Mesendoderm (in vitro differentiated cells): ENCODE results near the gene DNASE1L1.
A peak's percentile ranks its signal among the peaks of the same experiment; 100 is the strongest.

Experiments
- DNase-seq: peaks from one replicate; pipeline ENCODE4 v3.0.0; 2013
- H2AK5ac ChIP-seq: 2 replicates; pipeline ENCODE4 v1.6.1; 2013; ENCODE audit warnings: low read length, inconsistent platforms
- H2BK120ac ChIP-seq: 2 replicates; pipeline ENCODE4 v1.6.1; 2013; ENCODE audit warnings: low read depth, mild to moderate bottlenecking, low read length, moderate library complexity, mixed read lengths
- H2BK15ac ChIP-seq: replicated peaks from 2 replicates; pipeline ENCODE4 v1.6.1; 2013; ENCODE audit warnings: low read depth, mild to moderate bottlenecking, moderate library complexity
- H2BK5ac ChIP-seq: 2 replicates; pipeline ENCODE4 v1.6.1; 2013; ENCODE audit warnings: low read length, inconsistent platforms
- H3K18ac ChIP-seq: 2 replicates; pipeline ENCODE4 v1.6.1; 2013; ENCODE audit warnings: mild to moderate bottlenecking, low read length, mixed read lengths
- H3K23ac ChIP-seq: one replicate; pipeline ENCODE4 v1.6.1; 2013; ENCODE audit warnings: low read length
- H3K27ac ChIP-seq: 2 replicates; pipeline ENCODE4 v1.5.1; 2013; ENCODE audit warnings: low read depth, mild to moderate bottlenecking, inconsistent platforms, low read length, moderate library complexity
- H3K27me3 ChIP-seq: 2 replicates; pipeline ENCODE4 v1.6.1; 2013; ENCODE audit warnings: low read length, control low read depth, mild to moderate bottlenecking, inconsistent platforms; ENCODE audit not compliant: insufficient read depth, poor library complexity
- H3K36me3 ChIP-seq: 2 replicates; pipeline ENCODE4 v1.6.1; 2013; ENCODE audit warnings: low read length, inconsistent platforms; ENCODE audit not compliant: control insufficient read depth, insufficient read depth
- H3K4ac ChIP-seq: one replicate; pipeline ENCODE4 v1.6.1; 2013; ENCODE audit warnings: low read depth, mild to moderate bottlenecking, low read length, moderate library complexity
- H3K4me1 ChIP-seq: 2 replicates; pipeline ENCODE4 v1.6.1; 2013; ENCODE audit warnings: low read depth, low read length, inconsistent platforms; ENCODE audit not compliant: control insufficient read depth
- H3K4me2 ChIP-seq: 2 replicates; pipeline ENCODE4 v1.6.1; 2013; ENCODE audit warnings: low read length
- H3K4me3 ChIP-seq: 2 replicates; pipeline ENCODE4 v1.5.1; 2013; ENCODE audit warnings: mild to moderate bottlenecking, low read length
- H3K56ac ChIP-seq: one replicate; pipeline ENCODE4 v1.6.1; 2013; ENCODE audit warnings: low read length
- H3K79me1 ChIP-seq: 2 replicates; pipeline ENCODE4 v1.6.1; 2013; ENCODE audit warnings: low read length, inconsistent platforms
- H3K79me2 ChIP-seq: 2 replicates; pipeline ENCODE4 v1.6.1; 2013; ENCODE audit warnings: mild to moderate bottlenecking, low read length; ENCODE audit not compliant: control insufficient read depth, insufficient read depth
- H3K9ac ChIP-seq: 2 replicates; pipeline ENCODE4 v1.6.1; 2013; ENCODE audit warnings: low read length, inconsistent platforms
- H4K5ac ChIP-seq: one replicate; pipeline ENCODE4 v1.6.1; 2013; ENCODE audit warnings: low read length
- H4K8ac ChIP-seq: one replicate; pipeline ENCODE4 v1.6.1; 2013; ENCODE audit warnings: low read depth, mild to moderate bottlenecking, control low read depth, low read length, moderate library complexity
- WGBS: extraction: QIAGEN DNeasy Blood & Tissue Kit; methylation state at CpG from one replicate; pipeline ENCODE4 v1.1.7; 2013; ENCODE audit warnings: low lambda C conversion rate, missing lambda C conversion rate; ENCODE audit not compliant: insufficient coverage; ENCODE audit errors: extremely low coverage; 5-methylcytosine and 5-hydroxymethylcytosine counted together

The DNASE1L1 gene

GRCh38 chrX:154433605-154434004 is 24.6 kb upstream of the DNASE1L1 start:
- Histone ChIP-seq H2AK5ac (no peak overlapping the region), H3K9ac (no peak overlapping the region), H2BK15ac (no peak overlapping the region), H3K4ac (no peak overlapping the region), H3K56ac (no peak overlapping the region), H3K18ac (no peak overlapping the region), H2BK5ac (no peak overlapping the region), H4K8ac (no peak overlapping the region), H3K27me3 (no peaks in the 10 kb centered on the region), H3K23ac (no peak overlapping the region), H3K36me3 (no peaks in the 10 kb centered on the region), H3K4me1 (no peaks in the 10 kb centered on the region), H3K4me3 (no peak overlapping the region), H4K5ac (no peak overlapping the region), H3K27ac (no peak overlapping the region), H2BK120ac (no peak overlapping the region), H3K4me2 (no peak overlapping the region), H3K79me1 (peaks cover 3% of the 10 kb centered on the region), H3K79me2 (peaks cover 11% of the 10 kb centered on the region)
- DNase-seq, result no peak
- WGBS, result no CpG with 5 or more reads among the region's 7 CpGs

DNA sequence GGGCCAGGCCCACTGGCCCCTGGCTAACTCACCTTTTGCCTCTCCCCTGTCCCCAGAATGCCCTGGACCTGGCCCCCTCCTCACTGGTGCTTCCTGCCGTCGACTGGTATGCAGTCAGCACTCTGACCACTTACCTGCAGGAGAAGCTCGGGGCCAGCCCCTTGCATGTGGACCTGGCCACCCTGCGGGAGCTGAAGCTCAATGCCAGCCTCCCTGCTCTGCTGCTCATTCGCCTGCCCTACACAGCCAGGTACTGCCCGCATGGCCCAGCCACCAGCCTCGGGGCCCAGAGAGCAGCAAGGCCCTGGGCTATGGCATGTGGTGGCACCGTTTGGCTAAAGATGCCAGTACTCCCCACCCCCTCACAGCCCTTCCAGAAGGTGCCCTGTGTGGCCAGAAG is 23.2 kb upstream of the DNASE1L1 start:
- Histone ChIP-seq H3K4ac (no peak overlapping the region), H2BK15ac (no peak overlapping the region), H3K9ac (no peak overlapping the region), H3K27ac (no peak overlapping the region), H3K4me2 (no peak overlapping the region), H4K8ac (no peak overlapping the region), H3K56ac (no peak overlapping the region), H3K27me3 (no peaks in the 10 kb centered on the region), H4K5ac (no peak overlapping the region), H3K23ac (no peak overlapping the region), H3K18ac (no peak overlapping the region), H3K4me3 (no peak overlapping the region), H3K36me3 (no peaks in the 10 kb centered on the region), H3K79me1 (no peaks in the 10 kb centered on the region), H2AK5ac (no peak overlapping the region), H2BK5ac (no peak overlapping the region), H2BK120ac (no peak overlapping the region), H3K4me1 (no peaks in the 10 kb centered on the region), H3K79me2 (no peaks in the 10 kb centered on the region)
- DNase-seq, result no peak
- no CpG with 5 or more reads among the region's 8 CpGs for WGBS

GRCh38 chrX:154431341-154431740 is 22.3 kb upstream of the DNASE1L1 start:
- no peak overlapping the region for H3K27ac ChIP-seq
- no peaks in the 10 kb centered on the region for H3K27me3 ChIP-seq
- no peak overlapping the region for H3K56ac ChIP-seq
- H3K4me1 ChIP-seq, result no peaks in the 10 kb centered on the region
- no peak overlapping the region for H3K4me3 ChIP-seq
- H2BK15ac ChIP-seq, result no peak overlapping the region
- no peak overlapping the region for H2BK120ac ChIP-seq
- WGBS, result no CpG with 5 or more reads among the region's 5 CpGs
- no peaks in the 10 kb centered on the region for H3K79me2 ChIP-seq
- H2BK5ac ChIP-seq, result no peak overlapping the region
- H4K8ac ChIP-seq, result no peak overlapping the region
- no peak overlapping the region for H3K4ac ChIP-seq
- H3K23ac ChIP-seq, result no peak overlapping the region
- H3K79me1 ChIP-seq, result no peaks in the 10 kb centered on the region
- H4K5ac ChIP-seq, result no peak overlapping the region
- no peak overlapping the region for H3K4me2 ChIP-seq
- no peaks in the 10 kb centered on the region for H3K36me3 ChIP-seq
- H2AK5ac ChIP-seq, result no peak overlapping the region
- DNase-seq, result no peak
- no peak overlapping the region for H3K9ac ChIP-seq
- no peak overlapping the region for H3K18ac ChIP-seq

DNA sequence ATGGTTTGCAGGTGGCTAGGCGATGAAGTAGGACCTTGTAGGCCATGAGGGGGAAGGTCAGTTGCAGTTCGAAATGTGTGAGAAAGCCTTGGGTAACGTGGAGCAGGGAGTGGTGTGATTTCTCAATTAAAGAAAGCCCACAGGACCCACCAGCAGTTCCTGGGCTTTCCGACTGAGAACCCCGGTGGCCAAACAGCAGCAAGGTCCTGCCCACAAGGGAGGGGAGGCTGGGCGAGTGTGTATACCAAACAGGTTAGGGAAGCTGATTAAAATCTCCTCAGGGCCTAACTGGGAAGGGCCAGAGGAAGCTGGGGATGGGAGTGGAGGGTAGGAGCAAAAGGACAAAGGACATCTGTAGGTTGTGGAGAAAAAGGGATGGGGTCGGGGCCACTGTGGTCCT is 21.9 kb upstream of the DNASE1L1 start:
- no peak overlapping the region for H3K23ac ChIP-seq
- H3K36me3 ChIP-seq, result no peaks in the 10 kb centered on the region
- H3K4me1 ChIP-seq, result no peaks in the 10 kb centered on the region
- no peak overlapping the region for H4K8ac ChIP-seq
- no peak overlapping the region for H3K27ac ChIP-seq
- H2BK5ac ChIP-seq, result no peak overlapping the region
- no peak overlapping the region for H2AK5ac ChIP-seq
- no peak overlapping the region for H4K5ac ChIP-seq
- no peaks in the 10 kb centered on the region for H3K79me1 ChIP-seq
- no peaks in the 10 kb centered on the region for H3K27me3 ChIP-seq
- H3K4ac ChIP-seq, result no peak overlapping the region
- H2BK120ac ChIP-seq, result no peak overlapping the region
- H3K4me2 ChIP-seq, result no peak overlapping the region
- H3K79me2 ChIP-seq, result no peaks in the 10 kb centered on the region
- no CpG with 5 or more reads among the region's 7 CpGs for WGBS
- H3K4me3 ChIP-seq, result no peak overlapping the region
- DNase-seq, result no peak
- no peak overlapping the region for H3K18ac ChIP-seq
- peak overlapping the region; percentile 64 for H3K56ac ChIP-seq
- no peak overlapping the region for H2BK15ac ChIP-seq
- no peak overlapping the region for H3K9ac ChIP-seq

DNA sequence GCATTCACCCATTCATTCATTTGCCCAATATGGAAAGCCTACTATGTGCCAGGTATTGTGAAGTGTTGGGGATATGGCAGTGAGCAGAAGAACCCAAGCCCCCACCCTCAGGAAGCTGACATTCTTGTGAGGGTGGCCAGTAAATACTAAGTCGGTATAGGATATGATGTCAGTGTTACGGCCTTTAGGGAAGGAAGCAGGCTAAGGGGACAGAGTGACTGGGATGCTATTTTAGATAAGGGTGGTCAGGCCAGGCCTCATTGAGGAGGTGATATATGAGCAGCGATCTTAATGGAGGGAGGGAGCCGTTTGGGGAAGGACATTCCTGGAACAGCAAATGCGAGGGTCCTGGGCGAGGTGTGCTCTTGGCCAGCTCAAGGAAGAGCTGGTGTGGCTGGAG is 21.4 kb upstream of the DNASE1L1 start:
- Histone ChIP-seq H3K18ac (no peak overlapping the region), H3K27ac (no peak overlapping the region), H3K56ac (peak overlapping the region; percentile 64), H3K4me3 (no peak overlapping the region), H3K23ac (no peak overlapping the region), H3K4ac (no peak overlapping the region), H2BK120ac (no peak overlapping the region), H3K79me2 (no peaks in the 10 kb centered on the region), H2AK5ac (no peak overlapping the region), H4K5ac (no peak overlapping the region), H3K79me1 (no peaks in the 10 kb centered on the region), H3K27me3 (no peaks in the 10 kb centered on the region), H3K4me2 (no peak overlapping the region), H4K8ac (no peak overlapping the region), H2BK5ac (no peak overlapping the region), H3K4me1 (no peaks in the 10 kb centered on the region), H3K9ac (no peak overlapping the region), H2BK15ac (no peak overlapping the region), H3K36me3 (no peaks in the 10 kb centered on the region)
- DNase-seq, result no peak
- no CpG with 5 or more reads among the region's 6 CpGs for WGBS

DNA sequence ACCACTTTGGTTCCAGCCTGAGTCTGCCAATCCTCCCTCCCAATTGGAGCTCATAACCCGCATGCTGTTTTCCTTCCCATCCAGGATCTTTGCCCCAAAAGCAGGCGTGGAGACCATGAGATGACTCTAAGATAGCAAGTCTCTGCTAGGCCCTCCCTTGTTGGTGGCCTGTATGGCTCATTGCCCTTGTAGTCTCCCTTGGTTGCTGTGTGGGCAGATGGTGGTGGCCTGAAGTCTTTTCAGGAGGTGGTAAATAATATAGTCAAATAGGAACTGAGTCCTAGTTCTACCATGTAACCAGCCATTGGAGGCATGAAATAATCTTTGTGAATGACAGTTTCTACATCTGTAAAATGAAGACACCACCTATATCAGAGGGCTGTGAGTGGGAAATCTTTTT is 20.7 kb upstream of the DNASE1L1 start:
- no CpG with 5 or more reads among the region's 2 CpGs for WGBS
- no peak overlapping the region for H2AK5ac ChIP-seq
- no peak overlapping the region for H3K4me3 ChIP-seq
- H3K27me3 ChIP-seq, result no peaks in the 10 kb centered on the region
- H3K4me2 ChIP-seq, result no peak overlapping the region
- no peak overlapping the region for H3K18ac ChIP-seq
- H3K9ac ChIP-seq, result no peak overlapping the region
- H3K4ac ChIP-seq, result no peak overlapping the region
- H3K27ac ChIP-seq, result no peak overlapping the region
- no peak overlapping the region for H2BK5ac ChIP-seq
- no peak overlapping the region for H2BK15ac ChIP-seq
- H3K79me2 ChIP-seq, result no peaks in the 10 kb centered on the region
- H3K56ac ChIP-seq, result no peak overlapping the region
- H4K8ac ChIP-seq, result no peak overlapping the region
- no peaks in the 10 kb centered on the region for H3K4me1 ChIP-seq
- no peaks in the 10 kb centered on the region for H3K36me3 ChIP-seq
- H3K23ac ChIP-seq, result no peak overlapping the region
- no peak for DNase-seq
- H2BK120ac ChIP-seq, result no peak overlapping the region
- no peaks in the 10 kb centered on the region for H3K79me1 ChIP-seq
- no peak overlapping the region for H4K5ac ChIP-seq
